GM23338 (cell line): ENCODE results near the gene CYFIP1. TPM values are rescaled to one million over a fixed set of nuclear protein-coding genes. Genes with fewer than 3 reads are reported as not detected.

Source experiments
- ATAC-seq: fragments of 200-7000 bp; cut with Tn5 transposase; 3 replicates; pipeline ENCODE4 v1.9.1; 2020
- DNase-seq: peaks from one replicate; pipeline ENCODE4 v3.0.0-alpha.2; 2015; ENCODE audit warnings: low spot score
- H2AFZ ChIP-seq: fragments of 200-600 bp; sonication (generic); 2 replicates; pipeline ENCODE4 v1.8.0; 2016; ENCODE audit warnings: antibody characterized with exemption, mild to moderate bottlenecking, moderate library complexity
- H3F3A ChIP-seq: fragments of 200-600 bp; sonication (generic); replicated peaks from 2 replicates; pipeline ENCODE4 v1.8.0; 2017; ENCODE audit warnings: antibody characterized with exemption, mixed run types, low read depth
- H3K27ac ChIP-seq: fragments of 200-600 bp; sonication (generic); 2 replicates; pipeline ENCODE4 v1.6.1; 2016; ENCODE audit warnings: low read depth
- H3K27me3 ChIP-seq: fragments of 200-600 bp; sonication (generic); 2 replicates; pipeline ENCODE4 v1.8.0; 2016; ENCODE audit warnings: mild to moderate bottlenecking, mixed run types, moderate library complexity; ENCODE audit not compliant: insufficient read depth
- H3K36me3 ChIP-seq: fragments of 200-600 bp; sonication (generic); 2 replicates; pipeline ENCODE4 v1.8.0; 2016; ENCODE audit warnings: mild to moderate bottlenecking; ENCODE audit not compliant: insufficient read depth
- H3K4me1 ChIP-seq: fragments of 200-600 bp; sonication (generic); 2 replicates; pipeline ENCODE4 v1.8.0; 2016; ENCODE audit warnings: mild to moderate bottlenecking, moderate library complexity; ENCODE audit not compliant: insufficient read depth
- H3K4me2 ChIP-seq: fragments of 200-600 bp; sonication (generic); 2 replicates; pipeline ENCODE4 v1.7.1; 2017; ENCODE audit warnings: mixed run types
- H3K4me3 ChIP-seq: fragments of 200-600 bp; sonication (generic); 2 replicates; pipeline ENCODE4 v1.6.1; 2016; ENCODE audit warnings: mixed run types
- H3K79me2 ChIP-seq: fragments of 200-600 bp; sonication (generic); replicated peaks from 2 replicates; pipeline ENCODE4 v1.8.0; 2017; ENCODE audit warnings: mild to moderate bottlenecking; ENCODE audit not compliant: insufficient read depth
- H3K9me2 ChIP-seq: fragments of 200-600 bp; sonication (generic); 2 replicates; pipeline ENCODE4 v1.8.0; 2017; ENCODE audit not compliant: insufficient read depth
- H4K20me1 ChIP-seq: fragments of 200-600 bp; sonication (generic); replicated peaks from 2 replicates; pipeline ENCODE4 v1.8.0; 2017; ENCODE audit warnings: mild to moderate bottlenecking; ENCODE audit not compliant: insufficient read depth
- H3K27ac Mint-ChIP-seq: 2 replicates; pipeline ENCODE4 v1.8.0; 2020; ENCODE audit warnings: inconsistent platforms, mild to moderate bottlenecking, moderate library complexity, mixed read lengths
- H3K27me3 Mint-ChIP-seq: 3 replicates; pipeline ENCODE4 v1.8.0; 2022; ENCODE audit warnings: low read depth, mild to moderate bottlenecking, moderate library complexity, mixed read lengths, inconsistent platforms; ENCODE audit not compliant: insufficient read depth, poor library complexity
- H3K36me3 Mint-ChIP-seq: 3 replicates; pipeline ENCODE4 v1.8.0; 2021; ENCODE audit warnings: low read depth, mild to moderate bottlenecking, inconsistent platforms, moderate library complexity, mixed read lengths
- H3K4me1 Mint-ChIP-seq: 3 replicates; pipeline ENCODE4 v1.8.0; 2020; ENCODE audit warnings: mild to moderate bottlenecking, inconsistent platforms, mixed read lengths
- H3K4me3 Mint-ChIP-seq: 3 replicates; pipeline ENCODE4 v1.8.0; 2021; ENCODE audit warnings: moderate library complexity, mild to moderate bottlenecking, inconsistent platforms, mixed read lengths
- H3K9me3 Mint-ChIP-seq: 3 replicates; pipeline ENCODE4 v1.8.0; 2020; ENCODE audit warnings: moderate library complexity, mild to moderate bottlenecking, inconsistent platforms, mixed read lengths
- CREB1 ChIP-seq: fragments of 250-450 bp; sonication (Bioruptor Pico); IDR thresholded peaks from 2 replicates; pipeline ENCODE4 v1.5.0; 2020; ENCODE audit warnings: low read depth, mild to moderate bottlenecking, moderate library complexity
- EZH2 ChIP-seq: fragments of 200-600 bp; sonication (generic); IDR thresholded peaks from one replicate; pipeline ENCODE4 v1.8.0; 2017; ENCODE audit warnings: antibody characterized with exemption, mild to moderate bottlenecking, low read depth; ENCODE audit not compliant: unreplicated experiment
- EZH2phosphoT487 ChIP-seq: fragments of 200-600 bp; sonication (generic); IDR thresholded peaks from one replicate; pipeline ENCODE4 v1.8.1; 2018; ENCODE audit warnings: antibody characterized with exemption; ENCODE audit not compliant: unreplicated experiment
- JUNB ChIP-seq: IDR thresholded peaks from one replicate; pipeline ENCODE4 v1.6.1; 2016; ENCODE audit warnings: antibody characterized with exemption; ENCODE audit not compliant: unreplicated experiment
- NANOG ChIP-seq: IDR thresholded peaks from 2 replicates; pipeline ENCODE4 v1.6.1; 2016; ENCODE audit warnings: antibody characterized with exemption, borderline replicate concordance
- POLR2AphosphoS5 ChIP-seq: IDR thresholded peaks from 2 replicates; pipeline ENCODE4 v1.6.1; 2016; ENCODE audit warnings: antibody characterized with exemption, low read depth
- STAT1 ChIP-seq: IDR thresholded peaks from one replicate; pipeline ENCODE4 v1.6.1; 2016; ENCODE audit warnings: antibody characterized with exemption; ENCODE audit not compliant: unreplicated experiment
- ZNF114 ChIP-seq: fragments of 250-450 bp; sonication (Bioruptor Pico); IDR thresholded peaks from 2 replicates; pipeline ENCODE4 v1.5.0; 2020; ENCODE audit warnings: mild to moderate bottlenecking, moderate library complexity
- ZNF331 ChIP-seq: fragments of 250-450 bp; sonication (Bioruptor Pico); IDR thresholded peaks from 2 replicates; pipeline ENCODE4 v1.5.0; 2020; ENCODE audit warnings: low read depth, mild to moderate bottlenecking, moderate library complexity
- polyA plus RNA-seq: library from polyadenylated mRNA; unstranded; fragments of >200 nt; fragmentation: Nextera tagmentation; extraction: Ambion mirVana; gene quantifications from 2 replicates; pipeline ENCODE4 v1.2.1, GENCODE V29; 2016
- total RNA-seq: library from RNA; depleted of rRNA; stranded (reverse); fragments of >200 nt; shearing (Covaris generic); gene quantifications from 2 replicates; pipeline ENCODE4 v1.2.3, GENCODE V29; 2014
- TF ChIP-seq, protein P1 (sequence below): IDR thresholded peaks from one replicate; pipeline ENCODE4 v1.6.1; 2018; ENCODE audit warnings: antibody characterized with exemption; ENCODE audit not compliant: unreplicated experiment
- TF ChIP-seq, protein P2 (sequence below): IDR thresholded peaks from 2 replicates; pipeline ENCODE4 v1.6.1; 2016; ENCODE audit warnings: antibody characterized with exemption
- TF ChIP-seq, protein P3 (sequence below), 2 experiments: fragments of 200-600 bp in 1 of 2; sonication (generic) in 1 of 2; conservative IDR thresholded peaks; 2 replicates each; pipeline versions ENCODE4 v1.5.1 to v1.6.1; 2016 to 2017; ENCODE audit warnings: antibody characterized with exemption in 2 of 2, low read depth in 2 of 2, mild to moderate bottlenecking in 2 of 2, moderate library complexity in 1 of 2
- TF ChIP-seq, protein P4 (sequence below): fragments of 250-450 bp; sonication (Bioruptor Pico); IDR thresholded peaks from 2 replicates; pipeline ENCODE4 v1.5.0; 2020; ENCODE audit warnings: mild to moderate bottlenecking, moderate library complexity

The CYFIP1 gene
- total and polyA plus RNA-seq, 2 experiments from 2014 or later, result 20.0 to 73.9 TPM

DNA sequence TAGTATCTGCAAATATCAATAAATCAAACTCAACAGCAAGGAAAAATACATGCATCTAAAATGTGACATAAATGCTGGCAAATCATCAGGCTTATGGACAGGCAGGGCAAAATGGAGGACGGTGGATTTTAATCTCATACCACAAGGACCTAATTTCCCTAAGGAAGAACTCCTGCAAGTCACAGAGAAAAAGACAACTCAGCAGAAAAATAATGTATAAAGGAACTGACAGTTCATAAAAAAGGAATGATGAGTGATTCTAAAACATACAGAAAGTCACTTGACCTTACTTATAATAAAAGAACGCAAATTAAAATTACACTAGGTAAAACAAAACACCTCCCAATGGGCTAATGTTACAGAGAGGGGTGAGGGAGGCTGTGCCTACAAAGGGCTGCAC lies 42.0 kb upstream of the CYFIP1 start:
- no peaks in the 10 kb centered on the region for H4K20me1 ChIP-seq
- Mint-ChIP-seq H3K27me3 (peaks cover 1% of the 10 kb centered on the region), H3K9me3 (no peaks in the 10 kb centered on the region), H3K4me1 (no peaks in the 10 kb centered on the region), H3K4me3 (no peak overlapping the region), H3K27ac (no peak overlapping the region), H3K36me3 (peaks cover 64% of the 10 kb centered on the region)
- no peak overlapping the region for H3K27ac ChIP-seq
- no peaks in the 10 kb centered on the region for H3K9me2 ChIP-seq
- no peaks in the 10 kb centered on the region for H3K79me2 ChIP-seq
- ATAC-seq, result no peak
- DNase-seq, result no peak
- no peaks in the 10 kb centered on the region for H3K27me3 ChIP-seq
- H3K4me2 ChIP-seq, result no peak overlapping the region
- TF ChIP-seq EZH2phosphoT487, result no peak
- no peak for TF ChIP-seq ZNF114
- TF ChIP-seq POLR2AphosphoS5, result no peak
- TF ChIP-seq, protein P1, sequence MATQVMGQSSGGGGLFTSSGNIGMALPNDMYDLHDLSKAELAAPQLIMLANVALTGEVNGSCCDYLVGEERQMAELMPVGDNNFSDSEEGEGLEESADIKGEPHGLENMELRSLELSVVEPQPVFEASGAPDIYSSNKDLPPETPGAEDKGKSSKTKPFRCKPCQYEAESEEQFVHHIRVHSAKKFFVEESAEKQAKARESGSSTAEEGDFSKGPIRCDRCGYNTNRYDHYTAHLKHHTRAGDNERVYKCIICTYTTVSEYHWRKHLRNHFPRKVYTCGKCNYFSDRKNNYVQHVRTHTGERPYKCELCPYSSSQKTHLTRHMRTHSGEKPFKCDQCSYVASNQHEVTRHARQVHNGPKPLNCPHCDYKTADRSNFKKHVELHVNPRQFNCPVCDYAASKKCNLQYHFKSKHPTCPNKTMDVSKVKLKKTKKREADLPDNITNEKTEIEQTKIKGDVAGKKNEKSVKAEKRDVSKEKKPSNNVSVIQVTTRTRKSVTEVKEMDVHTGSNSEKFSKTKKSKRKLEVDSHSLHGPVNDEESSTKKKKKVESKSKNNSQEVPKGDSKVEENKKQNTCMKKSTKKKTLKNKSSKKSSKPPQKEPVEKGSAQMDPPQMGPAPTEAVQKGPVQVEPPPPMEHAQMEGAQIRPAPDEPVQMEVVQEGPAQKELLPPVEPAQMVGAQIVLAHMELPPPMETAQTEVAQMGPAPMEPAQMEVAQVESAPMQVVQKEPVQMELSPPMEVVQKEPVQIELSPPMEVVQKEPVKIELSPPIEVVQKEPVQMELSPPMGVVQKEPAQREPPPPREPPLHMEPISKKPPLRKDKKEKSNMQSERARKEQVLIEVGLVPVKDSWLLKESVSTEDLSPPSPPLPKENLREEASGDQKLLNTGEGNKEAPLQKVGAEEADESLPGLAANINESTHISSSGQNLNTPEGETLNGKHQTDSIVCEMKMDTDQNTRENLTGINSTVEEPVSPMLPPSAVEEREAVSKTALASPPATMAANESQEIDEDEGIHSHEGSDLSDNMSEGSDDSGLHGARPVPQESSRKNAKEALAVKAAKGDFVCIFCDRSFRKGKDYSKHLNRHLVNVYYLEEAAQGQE, result no peak
- TF ChIP-seq NANOG, result no peak
- TF ChIP-seq STAT1, result no peak
- TF ChIP-seq, protein P2, sequence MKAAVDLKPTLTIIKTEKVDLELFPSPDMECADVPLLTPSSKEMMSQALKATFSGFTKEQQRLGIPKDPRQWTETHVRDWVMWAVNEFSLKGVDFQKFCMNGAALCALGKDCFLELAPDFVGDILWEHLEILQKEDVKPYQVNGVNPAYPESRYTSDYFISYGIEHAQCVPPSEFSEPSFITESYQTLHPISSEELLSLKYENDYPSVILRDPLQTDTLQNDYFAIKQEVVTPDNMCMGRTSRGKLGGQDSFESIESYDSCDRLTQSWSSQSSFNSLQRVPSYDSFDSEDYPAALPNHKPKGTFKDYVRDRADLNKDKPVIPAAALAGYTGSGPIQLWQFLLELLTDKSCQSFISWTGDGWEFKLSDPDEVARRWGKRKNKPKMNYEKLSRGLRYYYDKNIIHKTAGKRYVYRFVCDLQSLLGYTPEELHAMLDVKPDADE, result no peak
- TF ChIP-seq, protein P3, sequence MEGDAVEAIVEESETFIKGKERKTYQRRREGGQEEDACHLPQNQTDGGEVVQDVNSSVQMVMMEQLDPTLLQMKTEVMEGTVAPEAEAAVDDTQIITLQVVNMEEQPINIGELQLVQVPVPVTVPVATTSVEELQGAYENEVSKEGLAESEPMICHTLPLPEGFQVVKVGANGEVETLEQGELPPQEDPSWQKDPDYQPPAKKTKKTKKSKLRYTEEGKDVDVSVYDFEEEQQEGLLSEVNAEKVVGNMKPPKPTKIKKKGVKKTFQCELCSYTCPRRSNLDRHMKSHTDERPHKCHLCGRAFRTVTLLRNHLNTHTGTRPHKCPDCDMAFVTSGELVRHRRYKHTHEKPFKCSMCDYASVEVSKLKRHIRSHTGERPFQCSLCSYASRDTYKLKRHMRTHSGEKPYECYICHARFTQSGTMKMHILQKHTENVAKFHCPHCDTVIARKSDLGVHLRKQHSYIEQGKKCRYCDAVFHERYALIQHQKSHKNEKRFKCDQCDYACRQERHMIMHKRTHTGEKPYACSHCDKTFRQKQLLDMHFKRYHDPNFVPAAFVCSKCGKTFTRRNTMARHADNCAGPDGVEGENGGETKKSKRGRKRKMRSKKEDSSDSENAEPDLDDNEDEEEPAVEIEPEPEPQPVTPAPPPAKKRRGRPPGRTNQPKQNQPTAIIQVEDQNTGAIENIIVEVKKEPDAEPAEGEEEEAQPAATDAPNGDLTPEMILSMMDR (conservative IDR thresholded peaks at IDR 0.05; ENCODE audit: low read depth in 2 of 2), result no peak
- no peak for TF ChIP-seq JUNB
- TF ChIP-seq ZNF331 (CRISPR knock-in tag), result no peak
- TF ChIP-seq EZH2, result no peak
- no peak for TF ChIP-seq CREB1 (CRISPR knock-in tag)
- TF ChIP-seq, protein P4, sequence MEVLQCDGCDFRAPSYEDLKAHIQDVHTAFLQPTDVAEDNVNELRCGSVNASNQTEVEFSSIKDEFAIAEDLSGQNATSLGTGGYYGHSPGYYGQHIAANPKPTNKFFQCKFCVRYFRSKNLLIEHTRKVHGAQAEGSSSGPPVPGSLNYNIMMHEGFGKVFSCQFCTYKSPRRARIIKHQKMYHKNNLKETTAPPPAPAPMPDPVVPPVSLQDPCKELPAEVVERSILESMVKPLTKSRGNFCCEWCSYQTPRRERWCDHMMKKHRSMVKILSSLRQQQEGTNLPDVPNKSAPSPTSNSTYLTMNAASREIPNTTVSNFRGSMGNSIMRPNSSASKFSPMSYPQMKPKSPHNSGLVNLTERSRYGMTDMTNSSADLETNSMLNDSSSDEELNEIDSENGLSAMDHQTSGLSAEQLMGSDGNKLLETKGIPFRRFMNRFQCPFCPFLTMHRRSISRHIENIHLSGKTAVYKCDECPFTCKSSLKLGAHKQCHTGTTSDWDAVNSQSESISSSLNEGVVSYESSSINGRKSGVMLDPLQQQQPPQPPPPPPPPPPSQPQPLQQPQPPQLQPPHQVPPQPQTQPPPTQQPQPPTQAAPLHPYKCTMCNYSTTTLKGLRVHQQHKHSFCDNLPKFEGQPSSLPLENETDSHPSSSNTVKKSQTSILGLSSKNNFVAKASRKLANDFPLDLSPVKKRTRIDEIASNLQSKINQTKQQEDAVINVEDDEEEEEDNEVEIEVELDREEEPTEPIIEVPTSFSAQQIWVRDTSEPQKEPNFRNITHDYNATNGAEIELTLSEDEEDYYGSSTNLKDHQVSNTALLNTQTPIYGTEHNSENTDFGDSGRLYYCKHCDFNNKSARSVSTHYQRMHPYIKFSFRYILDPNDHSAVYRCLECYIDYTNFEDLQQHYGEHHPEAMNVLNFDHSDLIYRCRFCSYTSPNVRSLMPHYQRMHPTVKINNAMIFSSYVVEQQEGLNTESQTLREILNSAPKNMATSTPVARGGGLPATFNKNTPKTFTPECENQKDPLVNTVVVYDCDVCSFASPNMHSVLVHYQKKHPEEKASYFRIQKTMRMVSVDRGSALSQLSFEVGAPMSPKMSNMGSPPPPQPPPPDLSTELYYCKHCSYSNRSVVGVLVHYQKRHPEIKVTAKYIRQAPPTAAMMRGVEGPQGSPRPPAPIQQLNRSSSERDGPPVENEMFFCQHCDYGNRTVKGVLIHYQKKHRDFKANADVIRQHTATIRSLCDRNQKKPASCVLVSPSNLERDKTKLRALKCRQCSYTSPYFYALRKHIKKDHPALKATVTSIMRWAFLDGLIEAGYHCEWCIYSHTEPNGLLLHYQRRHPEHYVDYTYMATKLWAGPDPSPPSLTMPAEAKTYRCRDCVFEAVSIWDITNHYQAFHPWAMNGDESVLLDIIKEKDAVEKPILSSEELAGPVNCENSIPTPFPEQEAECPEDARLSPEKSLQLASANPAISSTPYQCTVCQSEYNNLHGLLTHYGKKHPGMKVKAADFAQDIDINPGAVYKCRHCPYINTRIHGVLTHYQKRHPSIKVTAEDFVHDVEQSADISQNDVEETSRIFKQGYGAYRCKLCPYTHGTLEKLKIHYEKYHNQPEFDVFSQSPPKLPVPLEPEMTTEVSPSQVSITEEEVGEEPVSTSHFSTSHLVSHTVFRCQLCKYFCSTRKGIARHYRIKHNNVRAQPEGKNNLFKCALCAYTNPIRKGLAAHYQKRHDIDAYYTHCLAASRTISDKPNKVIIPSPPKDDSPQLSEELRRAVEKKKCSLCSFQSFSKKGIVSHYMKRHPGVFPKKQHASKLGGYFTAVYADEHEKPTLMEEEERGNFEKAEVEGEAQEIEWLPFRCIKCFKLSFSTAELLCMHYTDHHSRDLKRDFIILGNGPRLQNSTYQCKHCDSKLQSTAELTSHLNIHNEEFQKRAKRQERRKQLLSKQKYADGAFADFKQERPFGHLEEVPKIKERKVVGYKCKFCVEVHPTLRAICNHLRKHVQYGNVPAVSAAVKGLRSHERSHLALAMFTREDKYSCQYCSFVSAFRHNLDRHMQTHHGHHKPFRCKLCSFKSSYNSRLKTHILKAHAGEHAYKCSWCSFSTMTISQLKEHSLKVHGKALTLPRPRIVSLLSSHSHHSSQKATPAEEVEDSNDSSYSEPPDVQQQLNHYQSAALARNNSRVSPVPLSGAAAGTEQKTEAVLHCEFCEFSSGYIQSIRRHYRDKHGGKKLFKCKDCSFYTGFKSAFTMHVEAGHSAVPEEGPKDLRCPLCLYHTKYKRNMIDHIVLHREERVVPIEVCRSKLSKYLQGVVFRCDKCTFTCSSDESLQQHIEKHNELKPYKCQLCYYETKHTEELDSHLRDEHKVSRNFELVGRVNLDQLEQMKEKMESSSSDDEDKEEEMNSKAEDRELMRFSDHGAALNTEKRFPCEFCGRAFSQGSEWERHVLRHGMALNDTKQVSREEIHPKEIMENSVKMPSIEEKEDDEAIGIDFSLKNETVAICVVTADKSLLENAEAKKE (CRISPR knock-in tag), result no peak
- no peaks in the 10 kb centered on the region for H3K4me1 ChIP-seq
- no peaks in the 10 kb centered on the region for H3F3A ChIP-seq
- H3K4me3 ChIP-seq, result no peak overlapping the region
- no peak overlapping the region for H2AFZ ChIP-seq
- H3K36me3 ChIP-seq, result peaks cover 61% of the 10 kb centered on the region
